Right atrium auricular region (tissue), 2 donors: ENCODE data around the gene DNAAF2. TPM values are rescaled to one million over a fixed set of nuclear protein-coding genes. Genes with fewer than 3 reads are reported as not detected.
A peak's percentile ranks its signal among the peaks of the same experiment; 100 is the strongest.
"Not testable (repeated sequence)": the region's sequence is repeated elsewhere in the genome, so short reads cannot be mapped to it uniquely, and the experiment has no call there.

ENCODE experiments used
- DNase-seq: peaks from one replicate; pipeline ENCODE4 v3.0.0-alpha.2; 2019; ENCODE audit warnings: low spot score
- H3K27ac ChIP-seq, 2 donors: fragments of 200-600 bp; sonication (generic); 1 replicate in 1 of 2; 2 replicates in 1 of 2; pipeline ENCODE4 v1.5.1; 2016 to 2019
- H3K27me3 ChIP-seq, 2 donors: fragments of 200-600 bp; sonication (generic); one replicate each; pipeline versions ENCODE4 v1.5.1 to v1.6.0; 2017 to 2019
- H3K36me3 ChIP-seq: fragments of 200-600 bp; sonication (generic); one replicate; pipeline ENCODE4 v1.5.1; 2016
- H3K4me1 ChIP-seq, 2 donors: fragments of 200-600 bp; sonication (generic); one replicate each; pipeline versions ENCODE4 v1.5.1 to v1.6.0; 2017 to 2019
- H3K4me3 ChIP-seq, 2 donors: fragments of 200-600 bp; sonication (generic); 1 replicate in 1 of 2; 2 replicates in 1 of 2; pipeline ENCODE4 v1.5.1; 2017 to 2019; ENCODE audit warnings: mild to moderate bottlenecking in 1 of 2, moderate library complexity in 1 of 2
- H3K9me3 ChIP-seq, 2 donors: fragments of 200-600 bp; sonication (generic); one replicate each; pipeline ENCODE4 v1.5.1; 2019
- CTCF ChIP-seq, 2 donors: fragments of 200-600 bp; sonication (generic); IDR thresholded peaks; one replicate each; pipeline ENCODE4 v1.5.1; 2019; ENCODE audit warnings: antibody characterized with exemption in 2 of 2
- total RNA-seq, 2 donors: library from RNA; depleted of rRNA; stranded (reverse); fragments of >200 nt; gene quantifications; one replicate each; pipeline ENCODE4 v1.1.0, GENCODE V29; 2016

DNAAF2 gene
- total RNA-seq, 2 donors from 2014 or later, result 6.3 to 8.9 TPM

GRCh38 chr14:49659526-49660455 lies 24.7 kb upstream of the DNAAF2 start:
- H3K4me1 ChIP-seq, result no peaks in the 10 kb centered on the region
- no peak overlapping the region for H3K4me3 ChIP-seq
- H3K9me3 ChIP-seq, result no peaks in the 10 kb centered on the region
- H3K27me3 ChIP-seq, result no peaks in the 10 kb centered on the region
- DNase-seq, result no peak
- H3K36me3 ChIP-seq, result no peaks in the 10 kb centered on the region
- no peak for TF ChIP-seq CTCF (IDR thresholded peaks at IDR 0.05)
- no peak overlapping the region for H3K27ac ChIP-seq

DNA sequence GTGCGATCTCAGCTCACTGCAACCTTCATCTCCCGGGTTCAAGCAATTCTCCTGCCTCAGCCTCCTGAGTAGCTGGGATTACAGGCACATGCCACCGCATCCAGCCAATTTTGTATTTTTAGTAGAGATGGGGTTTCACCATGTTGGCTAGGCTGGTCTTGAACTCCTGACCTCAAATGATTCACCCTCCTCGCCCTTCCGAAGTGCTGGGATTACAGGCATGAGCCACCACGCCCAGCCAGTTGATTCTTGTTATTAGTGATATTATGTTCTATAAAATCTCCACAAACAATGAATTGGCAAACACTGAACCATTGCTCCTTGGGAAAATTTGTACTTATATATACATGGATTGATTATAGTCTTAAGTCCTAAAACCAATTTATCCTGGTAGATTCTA lies 22.5 kb upstream of the DNAAF2 start:
- not testable (repeated sequence) for H3K4me3 ChIP-seq, H3K27ac ChIP-seq, H3K36me3 ChIP-seq, H3K27me3 ChIP-seq, DNase-seq, H3K9me3 ChIP-seq, H3K4me1 ChIP-seq

- Histone ChIP-seq H3K27ac (no peak overlapping the region), H3K36me3 (no peaks in the 10 kb centered on the region), H3K4me3 (no peak overlapping the region), H3K27me3 (no peaks in the 10 kb centered on the region), H3K4me1 (no peaks in the 10 kb centered on the region), H3K9me3 (no peaks in the 10 kb centered on the region)
- no peak for TF ChIP-seq CTCF (IDR thresholded peaks at IDR 0.05)
- no peak for DNase-seq
Measured at GRCh38 chr14:49654511-49654910, 19.5 kb upstream of the DNAAF2 start.

DNA sequence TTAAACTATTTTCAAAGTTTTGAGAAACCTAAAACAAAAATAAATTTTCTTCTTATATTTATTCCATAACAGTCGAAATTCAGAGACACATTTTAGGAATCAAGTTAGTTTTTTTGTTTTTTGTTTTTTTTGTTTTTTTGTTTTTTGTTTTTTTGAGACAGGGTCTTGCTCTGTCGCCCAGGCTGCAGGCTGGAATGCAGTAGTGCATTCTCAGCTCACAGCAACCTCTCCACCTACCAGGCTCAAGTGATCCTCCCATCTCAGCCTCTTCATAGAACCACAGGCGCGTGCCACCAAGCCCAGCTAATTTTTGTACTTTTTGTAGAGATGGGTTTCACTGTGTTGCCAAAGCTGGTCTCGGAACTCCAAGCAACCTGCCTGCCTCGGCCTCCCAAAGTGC lies 18.5 kb upstream of the DNAAF2 start:
- H3K9me3 ChIP-seq, result no peaks in the 10 kb centered on the region
- DNase-seq, result no peak
- no peaks in the 10 kb centered on the region for H3K36me3 ChIP-seq
- H3K27ac ChIP-seq, result no peak overlapping the region
- no peak overlapping the region for H3K4me3 ChIP-seq
- H3K4me1 ChIP-seq, result no peaks in the 10 kb centered on the region
- no peaks in the 10 kb centered on the region for H3K27me3 ChIP-seq
- no peak for TF ChIP-seq CTCF (IDR thresholded peaks at IDR 0.05)

DNA sequence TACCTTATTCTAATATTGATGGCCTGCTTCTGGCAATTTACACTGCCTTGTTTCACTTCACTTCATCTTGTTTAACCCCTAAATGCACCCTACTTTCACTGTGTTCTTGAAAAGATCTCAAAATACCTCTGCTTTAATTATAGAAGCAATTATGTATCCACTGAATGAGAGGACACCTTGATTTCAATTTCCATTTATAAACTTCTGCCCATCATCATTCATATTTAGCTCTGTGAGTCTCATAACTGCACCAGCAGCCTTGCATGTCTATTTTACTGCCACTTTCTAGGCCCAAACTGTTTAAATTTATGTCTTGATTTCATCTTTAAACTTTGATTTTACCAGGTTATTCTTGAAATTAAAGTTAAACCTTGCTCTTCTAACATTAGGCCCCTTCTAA lies 7.1 kb upstream of the DNAAF2 start:
- Histone ChIP-seq H3K4me3 (no peak overlapping the region), H3K27me3 (no peaks in the 10 kb centered on the region), H3K9me3 (no peaks in the 10 kb centered on the region), H3K4me1 (peaks cover 0 to 31% of the 10 kb centered on the region in 2 donors), H3K27ac (peak overlapping the region; percentile 66 to 67), H3K36me3 (no peaks in the 10 kb centered on the region)
- no peak for DNase-seq
- TF ChIP-seq CTCF (IDR thresholded peaks at IDR 0.05), result no peak

DNA sequence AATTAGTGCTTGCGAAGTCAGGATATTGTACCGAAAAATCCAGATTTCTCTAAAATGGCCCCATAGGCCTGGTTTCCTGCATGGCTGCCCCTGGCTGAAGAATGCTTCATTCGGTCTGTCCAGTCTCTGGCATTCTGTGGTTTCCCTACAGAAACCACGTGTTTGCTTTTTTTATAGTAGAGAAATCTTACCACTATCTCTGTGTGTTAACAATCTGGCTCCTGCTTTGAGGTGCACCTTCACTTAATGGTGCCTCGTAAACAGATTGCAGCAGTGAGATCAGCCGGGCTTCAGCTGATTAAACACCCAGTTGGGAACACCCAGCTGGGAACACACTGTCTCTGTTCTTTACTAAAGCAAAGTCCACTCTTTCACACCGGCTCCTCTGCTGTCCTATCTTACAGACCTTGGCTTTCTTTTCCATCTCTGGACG lies 6.7 kb upstream of the DNAAF2 start:
- Histone ChIP-seq H3K27ac (peak overlapping the region; percentile 66 to 67), H3K9me3 (no peaks in the 10 kb centered on the region), H3K4me3 (no peak overlapping the region), H3K27me3 (no peaks in the 10 kb centered on the region), H3K36me3 (peaks cover under 1% of the 10 kb centered on the region), H3K4me1 (peaks cover 0 to 32% of the 10 kb centered on the region in 2 donors)
- TF ChIP-seq CTCF (IDR thresholded peaks at IDR 0.05), result no peak
- no peak for DNase-seq
